HG03108 (cell line): ENCODE results near the gene GAL3ST2.
"Not testable (repeated sequence)": the region's sequence is repeated elsewhere in the genome, so short reads cannot be mapped to it uniquely, and the experiment has no call there.

ENCODE experiments used
- ATAC-seq: cut with Tn5 transposase; IDR thresholded peaks from one replicate; pipeline ENCODE4 v1.9.1; 2021; ENCODE audit warnings: moderate library complexity; ENCODE audit not compliant: unreplicated experiment

Gene GAL3ST2

GRCh38 chr2:241806217-241806616 is 29.6 kb downstream of the GAL3ST2 start:
- not testable (repeated sequence) for ATAC-seq

- no peak for ATAC-seq
Measured at GRCh38 chr2:241808051-241808720, 31.6 kb downstream of the GAL3ST2 start.

GRCh38 chr2:241808721-241809382 is 32.2 kb downstream of the GAL3ST2 start, which contains the start of gene NEU4:
NEU4 (plus strand) TSS chr2:241809193; CDS start chr2:241814485, 5,292 bp downstream.
- no peak for ATAC-seq

- ATAC-seq, result no peak
Measured at GRCh38 chr2:241809383-241810306, 33.0 kb downstream of the GAL3ST2 start.

GRCh38 chr2:241810307-241811200 is 33.9 kb downstream of the GAL3ST2 start:
- no peak for ATAC-seq

- no peak for ATAC-seq
Measured at GRCh38 chr2:241811201-241811951, 34.8 kb downstream of the GAL3ST2 start.

GRCh38 chr2:241811952-241812729 is 35.5 kb downstream of the GAL3ST2 start:
- no peak for ATAC-seq

GRCh38 chr2:241812730-241813643 is 36.4 kb downstream of the GAL3ST2 start:
- no peak for ATAC-seq

- no peak for ATAC-seq
Measured at GRCh38 chr2:241813644-241814392, 37.2 kb downstream of the GAL3ST2 start.

GRCh38 chr2:241814393-241814642 is 37.7 kb downstream of the GAL3ST2 start:
- no peak for ATAC-seq

GRCh38 chr2:241814643-241815476 is 38.2 kb downstream of the GAL3ST2 start:
- ATAC-seq, result no peak

GRCh38 chr2:241815477-241816430 is 39.1 kb downstream of the GAL3ST2 start:
- no peak for ATAC-seq

- no peak for ATAC-seq
Measured at GRCh38 chr2:241816431-241817121, 40.0 kb downstream of the GAL3ST2 start.

GRCh38 chr2:241817126-241817820 is 40.7 kb downstream of the GAL3ST2 start:
- no peak for ATAC-seq
